Gastroesophageal sphincter (tissue), 3 donors: ENCODE measurements around the gene ALG10B.
"Not testable (repeated sequence)": the region's sequence is repeated elsewhere in the genome, so short reads cannot be mapped to it uniquely, and the experiment has no call there.

Experiments
- CTCF ChIP-seq, 4 experiments: fragments of 200-600 bp in 2 of 4; fragments of 450-650 bp in 2 of 4; sonication (generic) in 1 of 4; IDR thresholded peaks; one replicate each; pipeline ENCODE4 v1.5.1; 2017 to 2019; ENCODE audit warnings: antibody characterized with exemption in 4 of 4, mild to moderate bottlenecking in 2 of 4, moderate library complexity in 2 of 4
- EP300 ChIP-seq: sonication (generic); formaldehyde crosslinking; IDR thresholded peaks from one replicate; pipeline ENCODE4 v1.6.1; 2017; ENCODE audit warnings: antibody characterized with exemption, mild to moderate bottlenecking
- POLR2A ChIP-seq, 2 donors: fragments of 450-650 bp; IDR thresholded peaks; one replicate each; pipeline ENCODE4 v1.6.1; 2017; ENCODE audit warnings: antibody characterized with exemption in 2 of 2, mild to moderate bottlenecking in 2 of 2, moderate library complexity in 1 of 2

GRCh38 chr12:38351175-38351508 lies 34.6 kb downstream of the ALG10B start:
- TF ChIP-seq CTCF (IDR thresholded peaks at IDR 0.05); POLR2A (IDR thresholded peaks at IDR 0.05); EP300: not testable (repeated sequence)
